Esophagus muscularis mucosa (tissue), 4 donors: ENCODE results near the gene PRR20G. TPM values are rescaled to one million over a fixed set of nuclear protein-coding genes. Genes with fewer than 3 reads are reported as not detected.

Source experiments
- DNase-seq: peaks from one replicate; pipeline ENCODE4 v3.0.0-alpha.2; 2017; ENCODE audit errors: extremely low spot score
- H3K27ac ChIP-seq, 4 donors: fragments of 200-600 bp; sonication (generic); replicated peaks in 1 of 4; 1 replicate in 3 of 4; 2 replicates in 1 of 4; pipeline ENCODE4 v1.5.1; 2016 to 2019; ENCODE audit warnings: mild to moderate bottlenecking in 1 of 4
- H3K27me3 ChIP-seq, 4 donors: fragments of 200-600 bp; sonication (generic); one replicate each; pipeline versions ENCODE4 v1.5.1 to v1.6.0; 2016 to 2019
- H3K36me3 ChIP-seq, 4 donors: fragments of 200-600 bp; sonication (generic); one replicate each; pipeline ENCODE4 v1.5.1; 2016 to 2019
- H3K4me1 ChIP-seq, 4 donors: fragments of 200-600 bp; sonication (generic); one replicate each; pipeline ENCODE4 v1.5.1; 2016 to 2019
- H3K4me3 ChIP-seq, 4 donors: fragments of 200-600 bp; sonication (generic); 1 replicate in 2 of 4; 2 replicates in 2 of 4; pipeline ENCODE4 v1.5.1; 2016 to 2019; ENCODE audit warnings: mild to moderate bottlenecking in 4 of 4, moderate library complexity in 1 of 4
- H3K9me3 ChIP-seq, 4 donors: fragments of 200-600 bp; sonication (generic); 1 replicate in 3 of 4; 2 replicates in 1 of 4; pipeline ENCODE4 v1.5.1; 2016 to 2019
- CTCF ChIP-seq, 3 experiments: fragments of 200-600 bp in 2 of 3; fragments of 450-650 bp in 1 of 3; sonication (generic) in 2 of 3; IDR thresholded peaks; one replicate each; pipeline ENCODE4 v1.5.1; 2017 to 2019; ENCODE audit warnings: antibody characterized with exemption in 3 of 3, mild to moderate bottlenecking in 2 of 3, moderate library complexity in 1 of 3
- EP300 ChIP-seq: sonication (generic); formaldehyde crosslinking; IDR thresholded peaks from one replicate; pipeline ENCODE4 v1.6.1; 2017; ENCODE audit warnings: antibody characterized with exemption
- POLR2A ChIP-seq: fragments of 450-650 bp; IDR thresholded peaks from one replicate; pipeline ENCODE4 v1.6.1; 2017; ENCODE audit warnings: antibody characterized with exemption, moderate library complexity, mild to moderate bottlenecking, low read depth
- POLR2AphosphoS5 ChIP-seq, 2 donors: sonication (generic); formaldehyde crosslinking; IDR thresholded peaks; one replicate each; pipeline ENCODE4 v1.6.1; 2017; ENCODE audit warnings: antibody characterized with exemption in 2 of 2
- WGBS: methylation state at CpG from one replicate; pipeline ENCODE4 v1.1.5; 2018; 5-methylcytosine and 5-hydroxymethylcytosine counted together
- intact Hi-C: fragments of 100-400 bp; cut with DNase I; formaldehyde crosslinking; loops from one replicate; pipeline ENCODE4 v1.15.1; 2023
- total RNA-seq, 4 donors: library from RNA; depleted of rRNA; stranded (reverse); fragments of >200 nt; gene quantifications; one replicate each; pipeline versions ENCODE4 v1.1.0 to v1.2.1, GENCODE V29; 2016

PRR20G gene
- total RNA-seq, 4 donors from 2014 or later: not detected

- TF ChIP-seq POLR2A (no peak), CTCF (IDR thresholded peaks at IDR 0.05) (no peak), EP300 (no peak), POLR2AphosphoS5 (IDR thresholded peaks at IDR 0.05) (no peak)
- H3K4me1 ChIP-seq: no peaks in the 10 kb centered on the region
- no peak overlapping the region for H3K4me3 ChIP-seq
- WGBS: 94% methylated on average over 4 of the region's 7 CpGs
- DNase-seq: peak; percentile 72
- intact Hi-C loops: no loop called here
- peaks cover 0 to 30% (median 0%) of the 10 kb centered on the region in 4 donors for H3K27me3 ChIP-seq
- no peaks in the 10 kb centered on the region for H3K36me3 ChIP-seq
- no peak overlapping the region for H3K27ac ChIP-seq
- H3K9me3 ChIP-seq: peaks cover 0 to 25% (median 20%) of the 10 kb centered on the region in 4 donors
These were observed 22.3 kb downstream of the PRR20G start for GRCh38 chr3:127265581-127265981.

GRCh38 chr3:127264794-127265514, 22.9 kb downstream of the PRR20G start:
- H3K4me3 ChIP-seq: no peak overlapping the region
- H3K27me3 ChIP-seq: peaks cover 0 to 31% (median 0%) of the 10 kb centered on the region in 4 donors
- H3K36me3 ChIP-seq: no peaks in the 10 kb centered on the region
- WGBS: 89% methylated on average over 8 of the region's 11 CpGs
- no peak for TF ChIP-seq EP300
- H3K9me3 ChIP-seq: peaks cover 0 to 21% (median 19%) of the 10 kb centered on the region in 4 donors
- peak; percentile 86 for DNase-seq
- no peak overlapping the region for H3K27ac ChIP-seq
- H3K4me1 ChIP-seq: no peaks in the 10 kb centered on the region
- intact Hi-C loops: no loop called here

GRCh38 chr3:127264292-127264691, 23.6 kb downstream of the PRR20G start:
- Histone ChIP-seq H3K27me3 (peaks cover 0 to 38% (median 0%) of the 10 kb centered on the region in 4 donors), H3K9me3 (peaks cover 0 to 17% (median 14%) of the 10 kb centered on the region in 4 donors), H3K4me3 (no peak overlapping the region), H3K27ac (no peak overlapping the region), H3K36me3 (no peaks in the 10 kb centered on the region), H3K4me1 (no peaks in the 10 kb centered on the region)
- intact Hi-C loops: no loop called here
- WGBS: 37% methylated on average over 5 of the region's 5 CpGs
- no peak for TF ChIP-seq POLR2A
- TF ChIP-seq EP300: no peak
- TF ChIP-seq POLR2AphosphoS5 (IDR thresholded peaks at IDR 0.05): no peak
- TF ChIP-seq CTCF (IDR thresholded peaks at IDR 0.05): no peak
- DNase-seq: peak; percentile 89

GRCh38 chr3:127263586-127264231, 24.1 kb downstream of the PRR20G start:
- Histone ChIP-seq H3K4me1 (no peaks in the 10 kb centered on the region), H3K36me3 (no peaks in the 10 kb centered on the region), H3K27me3 (peaks cover 0 to 41% (median 0%) of the 10 kb centered on the region in 4 donors), H3K27ac (no peak overlapping the region), H3K4me3 (no peak overlapping the region), H3K9me3 (peaks cover 0 to 11% (median 9%) of the 10 kb centered on the region in 4 donors)
- peak; percentile 60 for DNase-seq
- intact Hi-C loops: no loop called here
- 79% methylated on average over 7 of the region's 9 CpGs for WGBS
- TF ChIP-seq POLR2A (no peak), EP300 (no peak), POLR2AphosphoS5 (IDR thresholded peaks at IDR 0.05) (no peak), CTCF (IDR thresholded peaks at IDR 0.05) (no peak)

- 71% methylated on average over 1 of the region's 4 CpGs for WGBS
- intact Hi-C loops: no loop called here
These were observed 24.8 kb downstream of the PRR20G start for GRCh38 chr3:127263037-127263436.

More at GRCh38 chr3:127263037-127263436, 24.8 kb downstream of the PRR20G start:
- Histone ChIP-seq H3K4me1 (no peaks in the 10 kb centered on the region), H3K9me3 (peaks cover 0 to 4% (median 2%) of the 10 kb centered on the region in 4 donors), H3K36me3 (no peaks in the 10 kb centered on the region), H3K27me3 (peaks cover 0 to 41% (median 0%) of the 10 kb centered on the region in 4 donors), H3K4me3 (no peak overlapping the region), H3K27ac (no peak overlapping the region)
- peak; percentile 79 for DNase-seq
- TF ChIP-seq POLR2AphosphoS5 (IDR thresholded peaks at IDR 0.05) (no peak), CTCF (IDR thresholded peaks at IDR 0.05) (no peak), EP300 (no peak), POLR2A (no peak)
